ENCODE data around the gene CCT7. TPM values are rescaled to one million over a fixed set of nuclear protein-coding genes. Genes with fewer than 3 reads are reported as not detected.

Gene CCT7
- total RNA-seq, 1 experiment from 2014 or later = 637 TPM

- ChIA-PET POLR2A (no interaction called here), CTCF (no interaction called here), RAD21 (ENCODE audit: low non-redundant PET in 1 of 2, low total read pairs in 2 of 2, uncharacterized antibody in 2 of 2, unreplicated experiment in 2 of 2) (no interaction called here)
- Histone ChIP-seq H3K9ac (ENCODE audit: low read length) (no peak overlapping the region), H3K27ac (ENCODE audit: low read depth, low read length) (no peak overlapping the region), H3K9me2 (ENCODE audit: insufficient read depth) (no peaks in the 10 kb centered on the region), H3K79me2 (ENCODE audit: insufficient read depth, low read length) (peaks cover 15% of the 10 kb centered on the region), H3K4me1 (ENCODE audit: control insufficient read depth in 1 of 2, insufficient read depth in 2 of 2, low read length in 2 of 2) (peaks cover 3 to 29% of the 10 kb centered on the region in 2 experiments; a peak in 3 of 4 replicates), H3K4me2 (ENCODE audit: low read length) (no peak overlapping the region), H4K20me1 (ENCODE audit: insufficient read depth) (no peaks in the 10 kb centered on the region), H3K9me3 (ENCODE audit: control insufficient read depth in 1 of 2, insufficient read depth in 1 of 2, low read depth in 1 of 2, low read length in 2 of 2) (no peaks in the 10 kb centered on the region), H3K27me3 (ENCODE audit: insufficient read depth, low read length) (no peaks in the 10 kb centered on the region), H3K36me3 (ENCODE audit: control insufficient read depth in 1 of 2, insufficient read depth in 2 of 2, low read length in 2 of 2) (no peaks in the 10 kb centered on the region), H2AFZ (ENCODE audit: low read depth, low read length, poor library complexity, severe bottlenecking) (no peak overlapping the region), H3K4me3 (replicated peaks in 1 of 2; ENCODE audit: low read depth in 1 of 2, low read length in 2 of 2) (no peak overlapping the region)
- no peak for DNase-seq (ENCODE audit: low read depth, low spot score)
- ATAC-seq = no peak
- BruUV-seq (replicated peaks) = no TSS peak
- no peak for TF ChIP-seq EGR1 (IDR thresholded peaks at IDR 0.05; ENCODE audit: low read depth)
- no peak for TF ChIP-seq SRF (IDR thresholded peaks at IDR 0.05; ENCODE audit: low read depth)
- no peak for TF ChIP-seq ZNF274 (IDR thresholded peaks at IDR 0.05; ENCODE audit: low read depth, low read length)
- no peak for TF ChIP-seq ZFX (IDR thresholded peaks at IDR 0.05)
- TF ChIP-seq ELF1 (IDR thresholded peaks at IDR 0.05; ENCODE audit: borderline replicate concordance, low read depth) = no peak
- no peak for TF ChIP-seq SP1 (IDR thresholded peaks at IDR 0.05; ENCODE audit: low read depth)
- TF ChIP-seq YY1 (IDR thresholded peaks at IDR 0.05; ENCODE audit: extremely low read depth, insufficient replicate concordance, low read depth, low read length) = no peak
- TF ChIP-seq CBX3 (IDR thresholded peaks at IDR 0.05; ENCODE audit: low read depth) = no peak
- TF ChIP-seq MAX (IDR thresholded peaks at IDR 0.05) = no peak
- TF ChIP-seq CTCF (IDR thresholded peaks at IDR 0.05 in 2 of 3, conservative IDR thresholded peaks at IDR 0.05 in 1 of 3; ENCODE audit: borderline replicate concordance in 1 of 3, insufficient read depth in 1 of 3, low read depth in 2 of 3, low read length in 2 of 3) = no peak
- no peak for TF ChIP-seq EZH2 (IDR thresholded peaks at IDR 0.05)
- TF ChIP-seq POLR2A (IDR thresholded peaks at IDR 0.05; ENCODE audit: borderline replicate concordance, extremely low read depth, insufficient read depth, insufficient read length) = no peak
- no peak for TF ChIP-seq POLR2AphosphoS5 (IDR thresholded peaks at IDR 0.05; ENCODE audit: low read depth, low read length)
- no peak for TF ChIP-seq CEBPB (IDR thresholded peaks at IDR 0.05; ENCODE audit: low read depth)
- no peak for TF ChIP-seq SIN3A (IDR thresholded peaks at IDR 0.05; ENCODE audit: low read depth)
- TF ChIP-seq REST (IDR thresholded peaks at IDR 0.05; ENCODE audit: low read depth) = no peak
- no peak for TF ChIP-seq ZBTB33 (IDR thresholded peaks at IDR 0.05; ENCODE audit: extremely low read depth, insufficient replicate concordance, low read length)
- no peak for TF ChIP-seq ATF3 (IDR thresholded peaks at IDR 0.05)
- intact Hi-C loops (cut with micrococcal nuclease) = no loop called here
Observed at GRCh38 chr2:73210696-73211095, 23.4 kb upstream of the CCT7 start.

Data from HCT116 (cell line).